PFSK-1 (cell line): ENCODE results near the gene CRB1.

ENCODE experiments used
- POLR2AphosphoS5 ChIP-seq: IDR thresholded peaks from 2 replicates; pipeline ENCODE4 v1.6.1; 2012; ENCODE audit warnings: low read depth, mild to moderate bottlenecking, control low read depth, low read length, moderate library complexity
- REST ChIP-seq, 2 experiments: IDR thresholded peaks; 2 replicates each; pipeline versions ENCODE4 v1.6.1 to v1.8.0; 2011 to 2012; ENCODE audit warnings: low read depth in 2 of 2, low read length in 2 of 2, control low read depth in 1 of 2, inconsistent platforms in 1 of 2, mild to moderate bottlenecking in 1 of 2, moderate library complexity in 1 of 2; ENCODE audit not compliant: insufficient read depth in 1 of 2
- SIN3A ChIP-seq: IDR thresholded peaks from 2 replicates; pipeline ENCODE4 v1.6.1; 2012; ENCODE audit warnings: mild to moderate bottlenecking, low read length, moderate library complexity, borderline replicate concordance; ENCODE audit not compliant: insufficient read depth
- TAF1 ChIP-seq: IDR thresholded peaks from 2 replicates; pipeline ENCODE4 v1.6.1; 2012; ENCODE audit warnings: low read length, control low read depth, borderline replicate concordance; ENCODE audit not compliant: insufficient read depth

GRCh38 chr1:197429372-197429771 lies 161.3 kb downstream of the CRB1 start:
- TF ChIP-seq TAF1 (no peak), SIN3A (no peak), POLR2AphosphoS5 (no peak), REST (IDR thresholded peaks at IDR 0.05; ENCODE audit: insufficient read depth in 1 of 2, low read depth in 2 of 2, low read length in 2 of 2) (no peak)
